HEK293 (cell line): ENCODE results near the gene DAAM1.

ENCODE experiments used
- CTCF ChIA-PET: fragments of 350-600 bp; formaldehyde crosslinking; extraction: SDS; loops from one replicate; lab custom pipeline; 2021; ENCODE audit warnings: antibody characterized with exemption; lab: Yijun Ruan, JAX
- POLR2A ChIA-PET: fragments of 300-600 bp; formaldehyde crosslinking; extraction: SDS; loops from one replicate; lab custom pipeline; 2020; ENCODE audit warnings: antibody characterized with exemption, inconsistent platforms; lab: Yijun Ruan, JAX
- H3K27ac ChIP-seq: fragments of 200-500 bp; sonication (Bioruptor generic); 2 replicates; pipeline ENCODE4 v1.5.1; 2014; ENCODE audit warnings: low read depth, low read length, control low read depth, inconsistent platforms; ENCODE audit errors: extremely low read depth
- H3K36me3 ChIP-seq, 2 experiments: fragments of 200-500 bp in 1 of 2; sonication (Bioruptor generic) in 1 of 2; 1 replicate in 1 of 2; 2 replicates in 1 of 2; pipeline ENCODE4 v1.5.1; 2014 to 2017; ENCODE audit warnings: inconsistent platforms in 2 of 2, low read length in 2 of 2; ENCODE audit not compliant: control insufficient read depth in 2 of 2, insufficient read depth in 1 of 2
- H3K4me1 ChIP-seq: fragments of 200-500 bp; sonication (Bioruptor generic); 2 replicates; pipeline ENCODE4 v1.5.1; 2014; ENCODE audit warnings: mild to moderate bottlenecking, low read length, inconsistent platforms; ENCODE audit not compliant: control insufficient read depth, insufficient read depth
- H3K4me3 ChIP-seq: 2 replicates; pipeline ENCODE4 v1.5.1; 2011; ENCODE audit warnings: low read depth, mild to moderate bottlenecking, control low read depth, low read length, moderate library complexity
- H3K9me3 ChIP-seq: fragments of 200-500 bp; sonication (Bioruptor generic); 2 replicates; pipeline ENCODE4 v1.5.1; 2014; ENCODE audit warnings: low read depth, low read length, inconsistent platforms; ENCODE audit not compliant: control insufficient read depth, insufficient read depth
- GFI1B ChIP-seq: fragments of 450-650 bp; formaldehyde crosslinking; IDR thresholded peaks from 2 replicates; pipeline ENCODE4 v1.5.1; 2016; ENCODE audit warnings: missing biosample characterization, missing genetic modification characterization
- KLF16 ChIP-seq: fragments of 450-650 bp; formaldehyde crosslinking; IDR thresholded peaks from 2 replicates; pipeline ENCODE4 v1.5.1; 2017; ENCODE audit warnings: missing biosample characterization, missing genetic modification characterization
- SALL2 ChIP-seq: fragments of 450-650 bp; formaldehyde crosslinking; IDR thresholded peaks from 2 replicates; pipeline ENCODE4 v1.5.0; 2017; ENCODE audit warnings: missing biosample characterization, mild to moderate bottlenecking, missing genetic modification characterization, borderline replicate concordance
- YY1 ChIP-seq: fragments of 450-650 bp; formaldehyde crosslinking; IDR thresholded peaks from 2 replicates; pipeline ENCODE4 v1.5.1; 2018; ENCODE audit warnings: missing biosample characterization, missing genetic modification characterization
- ZBTB1 ChIP-seq: fragments of 450-650 bp; formaldehyde crosslinking; IDR thresholded peaks from 2 replicates; pipeline ENCODE4 v1.5.1; 2016; ENCODE audit warnings: missing biosample characterization, missing genetic modification characterization
- ZFP37 ChIP-seq: fragments of 450-650 bp; formaldehyde crosslinking; IDR thresholded peaks from 2 replicates; pipeline ENCODE4 v1.5.1; 2016; ENCODE audit warnings: missing biosample characterization, missing genetic modification characterization
- ZNF132 ChIP-seq: fragments of 450-650 bp; formaldehyde crosslinking; IDR thresholded peaks from 2 replicates; pipeline ENCODE4 v1.5.1; 2017; ENCODE audit warnings: missing biosample characterization, missing genetic modification characterization, borderline replicate concordance
- ZNF157 ChIP-seq: fragments of 450-650 bp; formaldehyde crosslinking; IDR thresholded peaks from 2 replicates; pipeline ENCODE4 v1.5.1; 2016; ENCODE audit warnings: missing biosample characterization, missing genetic modification characterization
- ZNF184 ChIP-seq: fragments of 450-650 bp; IDR thresholded peaks from 2 replicates; pipeline ENCODE4 v1.5.1; 2018; ENCODE audit warnings: missing biosample characterization, mild to moderate bottlenecking, missing genetic modification characterization
- ZNF292 ChIP-seq: fragments of 450-650 bp; formaldehyde crosslinking; IDR thresholded peaks from 2 replicates; pipeline ENCODE4 v1.5.1; 2016; ENCODE audit warnings: low read depth, missing biosample characterization, missing genetic modification characterization, borderline replicate concordance
- ZNF391 ChIP-seq: fragments of 450-650 bp; formaldehyde crosslinking; IDR thresholded peaks from 2 replicates; pipeline ENCODE4 v1.5.1; 2016; ENCODE audit warnings: low read depth, missing biosample characterization, missing genetic modification characterization, borderline replicate concordance
- ZNF423 ChIP-seq: fragments of 450-650 bp; formaldehyde crosslinking; IDR thresholded peaks from 2 replicates; pipeline ENCODE4 v1.5.1; 2016; ENCODE audit warnings: missing biosample characterization, missing genetic modification characterization
- ZNF571 ChIP-seq: fragments of 450-650 bp; formaldehyde crosslinking; IDR thresholded peaks from 2 replicates; pipeline ENCODE4 v1.5.0; 2017; ENCODE audit warnings: missing biosample characterization, missing genetic modification characterization
- ZNF585B ChIP-seq: fragments of 450-650 bp; formaldehyde crosslinking; IDR thresholded peaks from 2 replicates; pipeline ENCODE4 v1.5.1; 2016; ENCODE audit warnings: missing biosample characterization, missing genetic modification characterization
- ZNF610 ChIP-seq: fragments of 450-650 bp; formaldehyde crosslinking; IDR thresholded peaks from 2 replicates; pipeline ENCODE4 v1.5.1; 2016; ENCODE audit warnings: missing biosample characterization, missing genetic modification characterization, borderline replicate concordance
- ZNF664 ChIP-seq: fragments of 450-650 bp; formaldehyde crosslinking; IDR thresholded peaks from 2 replicates; pipeline ENCODE4 v1.5.1; 2016; ENCODE audit warnings: missing biosample characterization, missing genetic modification characterization
- ZNF843 ChIP-seq: fragments of 450-650 bp; formaldehyde crosslinking; IDR thresholded peaks from 2 replicates; pipeline ENCODE4 v1.5.1; 2016; ENCODE audit warnings: missing biosample characterization, missing genetic modification characterization
- ZSCAN23 ChIP-seq: fragments of 450-650 bp; formaldehyde crosslinking; IDR thresholded peaks from 2 replicates; pipeline ENCODE4 v1.5.1; 2016; ENCODE audit warnings: missing biosample characterization, missing genetic modification characterization
- ZXDB ChIP-seq: fragments of 450-650 bp; formaldehyde crosslinking; IDR thresholded peaks from 2 replicates; pipeline ENCODE4 v1.5.1; 2016; ENCODE audit warnings: missing biosample characterization, missing genetic modification characterization
- TF ChIP-seq, protein P1 (sequence below): fragments of 450-650 bp; formaldehyde crosslinking; IDR thresholded peaks from 2 replicates; pipeline ENCODE4 v1.5.1; 2016; ENCODE audit warnings: missing biosample characterization, missing genetic modification characterization
- TF ChIP-seq, protein P2 (sequence below): fragments of 450-650 bp; formaldehyde crosslinking; IDR thresholded peaks from 2 replicates; pipeline ENCODE4 v1.5.1; 2016; ENCODE audit warnings: missing biosample characterization, missing genetic modification characterization, borderline replicate concordance
- TF ChIP-seq, protein P3 (sequence below): fragments of 450-650 bp; formaldehyde crosslinking; IDR thresholded peaks from 2 replicates; pipeline ENCODE4 v1.5.1; 2016; ENCODE audit warnings: missing biosample characterization, missing genetic modification characterization
- TF ChIP-seq, protein P4 (sequence below): fragments of 450-650 bp; formaldehyde crosslinking; IDR thresholded peaks from 2 replicates; pipeline ENCODE4 v1.5.1; 2017; ENCODE audit warnings: missing biosample characterization, mild to moderate bottlenecking, missing genetic modification characterization, moderate library complexity
- TF ChIP-seq, protein P5 (sequence below): fragments of 450-650 bp; formaldehyde crosslinking; IDR thresholded peaks from 2 replicates; pipeline ENCODE4 v1.5.1; 2017; ENCODE audit warnings: missing biosample characterization, missing genetic modification characterization

DAAM1 gene

DNA sequence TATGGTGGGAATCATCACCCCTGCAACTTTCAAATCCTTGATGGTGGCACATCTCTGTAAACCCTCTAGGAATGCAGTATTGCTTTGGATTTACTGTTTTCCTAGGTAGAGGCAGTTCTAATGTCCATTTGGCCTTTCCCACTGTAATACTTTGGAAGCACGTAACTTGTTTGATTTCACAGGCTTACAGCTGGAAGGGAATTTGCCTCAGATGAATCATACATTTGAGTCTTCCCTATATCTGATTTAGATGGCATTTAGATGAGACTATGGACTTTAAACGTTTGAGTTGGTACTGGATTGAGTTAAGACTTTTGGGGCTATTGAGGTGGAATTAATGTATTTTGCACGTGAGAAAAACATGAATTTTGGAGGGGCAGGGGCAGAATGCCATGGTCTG is 35.9 kb downstream of the DAAM1 start:
- POLR2A ChIA-PET: no interaction called here
- Histone ChIP-seq H3K27ac (no peak overlapping the region), H3K36me3 (no peaks in the 10 kb centered on the region), H3K4me3 (no peak overlapping the region), H3K9me3 (no peaks in the 10 kb centered on the region)
- TF ChIP-seq KLF16 (tag by site-specific recombination): no peak
- TF ChIP-seq, protein P1, sequence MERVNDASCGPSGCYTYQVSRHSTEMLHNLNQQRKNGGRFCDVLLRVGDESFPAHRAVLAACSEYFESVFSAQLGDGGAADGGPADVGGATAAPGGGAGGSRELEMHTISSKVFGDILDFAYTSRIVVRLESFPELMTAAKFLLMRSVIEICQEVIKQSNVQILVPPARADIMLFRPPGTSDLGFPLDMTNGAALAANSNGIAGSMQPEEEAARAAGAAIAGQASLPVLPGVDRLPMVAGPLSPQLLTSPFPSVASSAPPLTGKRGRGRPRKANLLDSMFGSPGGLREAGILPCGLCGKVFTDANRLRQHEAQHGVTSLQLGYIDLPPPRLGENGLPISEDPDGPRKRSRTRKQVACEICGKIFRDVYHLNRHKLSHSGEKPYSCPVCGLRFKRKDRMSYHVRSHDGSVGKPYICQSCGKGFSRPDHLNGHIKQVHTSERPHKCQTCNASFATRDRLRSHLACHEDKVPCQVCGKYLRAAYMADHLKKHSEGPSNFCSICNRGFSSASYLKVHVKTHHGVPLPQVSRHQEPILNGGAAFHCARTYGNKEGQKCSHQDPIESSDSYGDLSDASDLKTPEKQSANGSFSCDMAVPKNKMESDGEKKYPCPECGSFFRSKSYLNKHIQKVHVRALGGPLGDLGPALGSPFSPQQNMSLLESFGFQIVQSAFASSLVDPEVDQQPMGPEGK (tag by site-specific recombination): no peak
- no peak for TF ChIP-seq ZNF610
- no peak for TF ChIP-seq ZBTB1 (tag by site-specific recombination)
- no peak for TF ChIP-seq YY1 (tag by site-specific recombination)
- no peak for TF ChIP-seq ZSCAN23 (tag by site-specific recombination)
- TF ChIP-seq, protein P2, sequence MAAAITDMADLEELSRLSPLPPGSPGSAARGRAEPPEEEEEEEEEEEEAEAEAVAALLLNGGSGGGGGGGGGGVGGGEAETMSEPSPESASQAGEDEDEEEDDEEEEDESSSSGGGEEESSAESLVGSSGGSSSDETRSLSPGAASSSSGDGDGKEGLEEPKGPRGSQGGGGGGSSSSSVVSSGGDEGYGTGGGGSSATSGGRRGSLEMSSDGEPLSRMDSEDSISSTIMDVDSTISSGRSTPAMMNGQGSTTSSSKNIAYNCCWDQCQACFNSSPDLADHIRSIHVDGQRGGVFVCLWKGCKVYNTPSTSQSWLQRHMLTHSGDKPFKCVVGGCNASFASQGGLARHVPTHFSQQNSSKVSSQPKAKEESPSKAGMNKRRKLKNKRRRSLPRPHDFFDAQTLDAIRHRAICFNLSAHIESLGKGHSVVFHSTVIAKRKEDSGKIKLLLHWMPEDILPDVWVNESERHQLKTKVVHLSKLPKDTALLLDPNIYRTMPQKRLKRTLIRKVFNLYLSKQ (tag by site-specific recombination): no peak
- TF ChIP-seq ZNF664 (tag by site-specific recombination): no peak
- TF ChIP-seq ZNF423 (tag by site-specific recombination): no peak
- TF ChIP-seq ZNF843 (tag by site-specific recombination): no peak
- TF ChIP-seq ZXDB (tag by site-specific recombination): no peak
- no peak for TF ChIP-seq ZNF292 (tag by site-specific recombination)
- TF ChIP-seq ZFP37: no peak
- TF ChIP-seq, all 188 proteins: peak for 0
- CTCF ChIA-PET: interaction anchor here (0.6 kb wide), 1 partner anchor 95 kb away, joined by 8 read pairs; no protein-coding TSS in a partner anchor
- H3K4me1 ChIP-seq: no peaks in the 10 kb centered on the region

DNA sequence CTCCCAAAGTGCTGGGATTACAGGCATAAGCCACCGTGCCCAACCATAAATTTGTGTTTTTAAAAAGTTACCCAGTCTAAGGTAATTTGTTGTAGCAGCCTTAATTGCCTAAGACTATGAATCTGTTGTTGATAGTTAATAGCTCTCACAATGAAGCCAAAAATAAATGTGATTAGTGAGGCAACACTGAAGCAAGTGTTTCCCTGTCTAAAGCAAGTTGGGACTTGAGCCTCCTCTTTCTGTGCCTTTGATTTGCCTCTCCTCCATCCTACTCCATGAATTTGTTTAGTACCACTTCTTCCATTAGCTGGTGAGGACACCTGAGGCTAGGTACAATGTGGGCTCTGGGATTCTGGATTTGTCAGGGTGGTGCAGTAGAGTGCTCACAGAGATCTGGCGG is 36.8 kb downstream of the DAAM1 start:
- Histone ChIP-seq H3K4me1 (no peaks in the 10 kb centered on the region), H3K27ac (no peak overlapping the region), H3K36me3 (no peaks in the 10 kb centered on the region), H3K9me3 (no peaks in the 10 kb centered on the region), H3K4me3 (no peak overlapping the region)
- ChIA-PET CTCF (interaction anchor here (0.6 kb wide), 1 partner anchor 853 kb away, joined by 3 read pairs; no protein-coding TSS in a partner anchor), POLR2A (no interaction called here)
- TF ChIP-seq ZNF157 (no peak), GFI1B (tag by site-specific recombination) (no peak), ZNF571 (tag by site-specific recombination) (no peak), SALL2 (tag by site-specific recombination) (no peak), ZBTB1 (tag by site-specific recombination) (no peak), ZNF391 (no peak), ZNF132 (tag by site-specific recombination) (no peak), ZNF585B (no peak), ZNF184 (no peak)
- TF ChIP-seq, protein P3, sequence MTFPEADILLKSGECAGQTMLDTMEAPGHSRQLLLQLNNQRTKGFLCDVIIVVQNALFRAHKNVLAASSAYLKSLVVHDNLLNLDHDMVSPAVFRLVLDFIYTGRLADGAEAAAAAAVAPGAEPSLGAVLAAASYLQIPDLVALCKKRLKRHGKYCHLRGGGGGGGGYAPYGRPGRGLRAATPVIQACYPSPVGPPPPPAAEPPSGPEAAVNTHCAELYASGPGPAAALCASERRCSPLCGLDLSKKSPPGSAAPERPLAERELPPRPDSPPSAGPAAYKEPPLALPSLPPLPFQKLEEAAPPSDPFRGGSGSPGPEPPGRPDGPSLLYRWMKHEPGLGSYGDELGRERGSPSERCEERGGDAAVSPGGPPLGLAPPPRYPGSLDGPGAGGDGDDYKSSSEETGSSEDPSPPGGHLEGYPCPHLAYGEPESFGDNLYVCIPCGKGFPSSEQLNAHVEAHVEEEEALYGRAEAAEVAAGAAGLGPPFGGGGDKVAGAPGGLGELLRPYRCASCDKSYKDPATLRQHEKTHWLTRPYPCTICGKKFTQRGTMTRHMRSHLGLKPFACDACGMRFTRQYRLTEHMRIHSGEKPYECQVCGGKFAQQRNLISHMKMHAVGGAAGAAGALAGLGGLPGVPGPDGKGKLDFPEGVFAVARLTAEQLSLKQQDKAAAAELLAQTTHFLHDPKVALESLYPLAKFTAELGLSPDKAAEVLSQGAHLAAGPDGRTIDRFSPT (tag by site-specific recombination): no peak
- TF ChIP-seq, protein P4, sequence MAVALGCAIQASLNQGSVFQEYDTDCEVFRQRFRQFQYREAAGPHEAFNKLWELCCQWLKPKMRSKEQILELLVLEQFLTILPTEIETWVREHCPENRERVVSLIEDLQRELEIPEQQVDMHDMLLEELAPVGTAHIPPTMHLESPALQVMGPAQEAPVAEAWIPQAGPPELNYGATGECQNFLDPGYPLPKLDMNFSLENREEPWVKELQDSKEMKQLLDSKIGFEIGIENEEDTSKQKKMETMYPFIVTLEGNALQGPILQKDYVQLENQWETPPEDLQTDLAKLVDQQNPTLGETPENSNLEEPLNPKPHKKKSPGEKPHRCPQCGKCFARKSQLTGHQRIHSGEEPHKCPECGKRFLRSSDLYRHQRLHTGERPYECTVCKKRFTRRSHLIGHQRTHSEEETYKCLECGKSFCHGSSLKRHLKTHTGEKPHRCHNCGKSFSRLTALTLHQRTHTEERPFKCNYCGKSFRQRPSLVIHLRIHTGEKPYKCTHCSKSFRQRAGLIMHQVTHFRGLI: no peak
- TF ChIP-seq, protein P5, sequence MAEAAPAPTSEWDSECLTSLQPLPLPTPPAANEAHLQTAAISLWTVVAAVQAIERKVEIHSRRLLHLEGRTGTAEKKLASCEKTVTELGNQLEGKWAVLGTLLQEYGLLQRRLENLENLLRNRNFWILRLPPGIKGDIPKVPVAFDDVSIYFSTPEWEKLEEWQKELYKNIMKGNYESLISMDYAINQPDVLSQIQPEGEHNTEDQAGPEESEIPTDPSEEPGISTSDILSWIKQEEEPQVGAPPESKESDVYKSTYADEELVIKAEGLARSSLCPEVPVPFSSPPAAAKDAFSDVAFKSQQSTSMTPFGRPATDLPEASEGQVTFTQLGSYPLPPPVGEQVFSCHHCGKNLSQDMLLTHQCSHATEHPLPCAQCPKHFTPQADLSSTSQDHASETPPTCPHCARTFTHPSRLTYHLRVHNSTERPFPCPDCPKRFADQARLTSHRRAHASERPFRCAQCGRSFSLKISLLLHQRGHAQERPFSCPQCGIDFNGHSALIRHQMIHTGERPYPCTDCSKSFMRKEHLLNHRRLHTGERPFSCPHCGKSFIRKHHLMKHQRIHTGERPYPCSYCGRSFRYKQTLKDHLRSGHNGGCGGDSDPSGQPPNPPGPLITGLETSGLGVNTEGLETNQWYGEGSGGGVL: no peak
